Measurements from ENCODE around the gene NAV3.
"Not testable (repeated sequence)": the region's sequence is repeated elsewhere in the genome, so short reads cannot be mapped to it uniquely, and the experiment has no call there.

Gene NAV3

GRCh38 chr12:78096909-78097597 is 266.4 kb downstream of the NAV3 start:
- Mint-ChIP-seq H3K27ac (no peak overlapping the region), H3K4me1 (no peaks in the 10 kb centered on the region), H3K4me3 (no peak overlapping the region), H3K9me3 (peaks cover 0 to 3% of the 10 kb centered on the region in 2 donors), H3K36me3 (no peaks in the 10 kb centered on the region), H3K27me3 (no peaks in the 10 kb centered on the region)
- no peak for ATAC-seq (replicated peaks)
- DNase-seq, result no peak

- no peak overlapping the region for H3K4me3 Mint-ChIP-seq
- no peaks in the 10 kb centered on the region for H3K4me1 Mint-ChIP-seq
- H3K27me3 Mint-ChIP-seq, result no peaks in the 10 kb centered on the region
- H3K27ac Mint-ChIP-seq, result no peak overlapping the region
- no peaks in the 10 kb centered on the region for H3K36me3 Mint-ChIP-seq
- peaks cover 0 to 3% of the 10 kb centered on the region in 2 donors for H3K9me3 Mint-ChIP-seq
- ATAC-seq (replicated peaks) (no peak), DNase-seq (no peak)
Measured at GRCh38 chr12:78099806-78100205, 269.1 kb downstream of the NAV3 start.

GRCh38 chr12:78101113-78101876 is 270.6 kb downstream of the NAV3 start:
- no peak for ATAC-seq (replicated peaks)
- Mint-ChIP-seq H3K36me3 (no peaks in the 10 kb centered on the region), H3K4me1 (no peaks in the 10 kb centered on the region)

GRCh38 chr12:78101946-78102635 is 271.4 kb downstream of the NAV3 start:
- Mint-ChIP-seq H3K4me1 (no peaks in the 10 kb centered on the region), H3K36me3 (no peaks in the 10 kb centered on the region), H3K27me3 (no peaks in the 10 kb centered on the region), H3K9me3 (peaks cover 0 to 5% of the 10 kb centered on the region in 2 donors), H3K4me3 (no peak overlapping the region), H3K27ac (no peak overlapping the region)
- no peak for DNase-seq
- ATAC-seq (replicated peaks), result no peak

More at GRCh38 chr12:78101113-78101876, 270.6 kb downstream of the NAV3 start:
- Mint-ChIP-seq H3K4me3 (no peak overlapping the region), H3K27ac (no peak overlapping the region), H3K27me3 (no peaks in the 10 kb centered on the region), H3K9me3 (peaks cover 0 to 3% of the 10 kb centered on the region in 2 donors)
- no peak for DNase-seq

- H3K27ac Mint-ChIP-seq; H3K4me3 Mint-ChIP-seq; ATAC-seq (replicated peaks); DNase-seq; H3K9me3 Mint-ChIP-seq; H3K36me3 Mint-ChIP-seq; H3K27me3 Mint-ChIP-seq; H3K4me1 Mint-ChIP-seq: not testable (repeated sequence)
Measured at GRCh38 chr12:78102801-78103200, 272.1 kb downstream of the NAV3 start.

- no peaks in the 10 kb centered on the region for H3K27me3 Mint-ChIP-seq
- DNase-seq, result no peak
Measured at GRCh38 chr12:78115889-78116288, 285.2 kb downstream of the NAV3 start.

GRCh38 chr12:78118036-78118435 is 287.3 kb downstream of the NAV3 start:
- Mint-ChIP-seq H3K9me3 (peaks cover 8 to 9% of the 10 kb centered on the region in 2 donors), H3K4me3 (no peak overlapping the region), H3K36me3 (no peaks in the 10 kb centered on the region), H3K4me1 (no peaks in the 10 kb centered on the region), H3K27ac (no peak overlapping the region), H3K27me3 (no peaks in the 10 kb centered on the region)
- no peak for DNase-seq
- no peak for ATAC-seq (replicated peaks)

More at GRCh38 chr12:78115889-78116288, 285.2 kb downstream of the NAV3 start:
- Mint-ChIP-seq H3K9me3 (peaks cover 12 to 13% of the 10 kb centered on the region in 2 donors), H3K36me3 (no peaks in the 10 kb centered on the region), H3K4me1 (no peaks in the 10 kb centered on the region), H3K4me3 (no peak overlapping the region), H3K27ac (no peak overlapping the region)
- ATAC-seq (replicated peaks), result no peak

- DNase-seq (no peak), ATAC-seq (replicated peaks) (no peak)
- H3K36me3 Mint-ChIP-seq, result no peaks in the 10 kb centered on the region
- H3K4me3 Mint-ChIP-seq, result no peak overlapping the region
- H3K4me1 Mint-ChIP-seq, result no peaks in the 10 kb centered on the region
- no peak overlapping the region for H3K27ac Mint-ChIP-seq
- peaks cover 6 to 8% of the 10 kb centered on the region in 2 donors for H3K9me3 Mint-ChIP-seq
- H3K27me3 Mint-ChIP-seq, result no peaks in the 10 kb centered on the region
Measured at GRCh38 chr12:78118486-78118885, 287.8 kb downstream of the NAV3 start.

GRCh38 chr12:78119351-78119918 is 288.7 kb downstream of the NAV3 start:
- Mint-ChIP-seq H3K27me3 (no peaks in the 10 kb centered on the region), H3K27ac (no peak overlapping the region), H3K4me1 (no peaks in the 10 kb centered on the region), H3K4me3 (no peak overlapping the region), H3K36me3 (no peaks in the 10 kb centered on the region), H3K9me3 (peaks cover 0 to under 1% of the 10 kb centered on the region in 2 donors)
- ATAC-seq (replicated peaks) (no peak), DNase-seq (no peak)

- DNase-seq, result no peak
- H3K27ac Mint-ChIP-seq, result no peak overlapping the region
- no peaks in the 10 kb centered on the region for H3K9me3 Mint-ChIP-seq
Measured at GRCh38 chr12:78120306-78120705, 289.6 kb downstream of the NAV3 start.

GRCh38 chr12:78120866-78121560 is 290.3 kb downstream of the NAV3 start:
- DNase-seq (no peak), ATAC-seq (replicated peaks) (no peak)
- H3K4me3 Mint-ChIP-seq, result no peak overlapping the region

More at GRCh38 chr12:78120306-78120705, 289.6 kb downstream of the NAV3 start:
- Mint-ChIP-seq H3K4me1 (no peaks in the 10 kb centered on the region), H3K4me3 (no peak overlapping the region), H3K36me3 (no peaks in the 10 kb centered on the region), H3K27me3 (no peaks in the 10 kb centered on the region)
- no peak for ATAC-seq (replicated peaks)

GRCh38 chr12:78121969-78122610 is 291.4 kb downstream of the NAV3 start:
- Mint-ChIP-seq H3K4me3 (no peak overlapping the region), H3K9me3 (no peaks in the 10 kb centered on the region), H3K4me1 (no peaks in the 10 kb centered on the region), H3K27me3 (no peaks in the 10 kb centered on the region), H3K27ac (no peak overlapping the region), H3K36me3 (no peaks in the 10 kb centered on the region)
- ATAC-seq (replicated peaks), result no peak
- no peak for DNase-seq

More at GRCh38 chr12:78120866-78121560, 290.3 kb downstream of the NAV3 start:
- no peaks in the 10 kb centered on the region for H3K9me3 Mint-ChIP-seq
- no peaks in the 10 kb centered on the region for H3K4me1 Mint-ChIP-seq
- H3K27ac Mint-ChIP-seq, result no peak overlapping the region
- H3K36me3 Mint-ChIP-seq, result no peaks in the 10 kb centered on the region
- H3K27me3 Mint-ChIP-seq, result no peaks in the 10 kb centered on the region

- no peak overlapping the region for H3K27ac Mint-ChIP-seq
- no peaks in the 10 kb centered on the region for H3K27me3 Mint-ChIP-seq
- H3K4me1 Mint-ChIP-seq, result no peaks in the 10 kb centered on the region
- no peak overlapping the region for H3K4me3 Mint-ChIP-seq
- ATAC-seq (replicated peaks), result no peak
- DNase-seq, result no peak
- no peaks in the 10 kb centered on the region for H3K9me3 Mint-ChIP-seq
- no peaks in the 10 kb centered on the region for H3K36me3 Mint-ChIP-seq
Measured at GRCh38 chr12:78128211-78128610, 297.5 kb downstream of the NAV3 start.
